ENCODE measurements around the gene SAMD10. TPM values are rescaled to one million over a fixed set of nuclear protein-coding genes. Genes with fewer than 3 reads are reported as not detected.
A peak's percentile ranks its signal among the peaks of the same experiment; 100 is the strongest.

SAMD10 gene
- total and polyA plus RNA-seq, 2 of the 8 experiments (the other 6 are each of a cell fraction or from before 2014, with no cell fraction given): 3.0 to 5.2 TPM

- peaks cover 2 to 10% of the 10 kb centered on the region in 2 experiments for H4K20me1 ChIP-seq (replicated peaks in 1 of 2; ENCODE audit: control insufficient read depth in 1 of 2, insufficient read depth in 2 of 2, low read length in 2 of 2)
- H3K27ac ChIP-seq (ENCODE audit: low read depth, low read length): no peak overlapping the region
- H3K14ac ChIP-seq (ENCODE audit: insufficient read length): no peak overlapping the region
- peaks cover 0 to 12% (median 2%) of the 10 kb centered on the region in 4 experiments; a peak in 2 of 7 replicates for H3K27me3 ChIP-seq (replicated peaks in 1 of 4; ENCODE audit: control insufficient read depth in 3 of 4, extremely low read depth in 1 of 4, insufficient read depth in 3 of 4, low read length in 3 of 4)
- ChIA-PET POLR2A (ENCODE audit: partially characterized antibody) (interaction anchor here (0.6 to 2.2 kb wide), 8 partner anchors 10 to 1066 kb away, joined by 3 to 10 read pairs (median 4); partner anchors contain the start of gene UCKL1), CTCF (ENCODE audit: partially characterized antibody) (interaction anchor here (0.6 to 5.0 kb wide), 31 partner anchors 9 to 489 kb away, joined by 3 to 58 read pairs (median 4); partner anchors contain the start of genes C20orf204, DNAJC5 and UCKL1)
- H3K23ac ChIP-seq (ENCODE audit: insufficient read length): no peak overlapping the region
- peak overlapping the region; percentile 55; the same call in 1 of the 2 replicates for H2BK15ac ChIP-seq (ENCODE audit: low read length)
- DNase-seq (ENCODE audit: low read depth in 1 of 2, low spot score in 2 of 2) (no peak), FAIRE-seq (no peak)
- WGBS, 2 experiments (ENCODE audit: extremely low coverage in 1 of 2, insufficient coverage in 1 of 2, insufficient read length in 1 of 2, insufficient replicate concordance in 2 of 2, low coverage in 1 of 2, low lambda C conversion rate in 2 of 2, missing lambda C conversion rate in 1 of 2): 88% methylated on average over 3 of the region's 3 CpGs; no CpG with 5 or more reads in 1 of the 2 experiments
- no peak overlapping the region for H4K91ac ChIP-seq (replicated peaks; ENCODE audit: insufficient read length, low read length)
- H2BK5ac ChIP-seq (ENCODE audit: low read depth, low read length): no peak overlapping the region
- H2BK12ac ChIP-seq (ENCODE audit: low read depth, low read length): peak overlapping the region; percentile 86; the same call in 1 of the 2 replicates
- no peak overlapping the region for H3K56ac ChIP-seq (replicated peaks; ENCODE audit: insufficient read length, low read depth, low read length)
- peaks cover 0 to 15% (median 9%) of the 10 kb centered on the region in 4 experiments; a peak in 6 of 7 replicates for H3K4me1 ChIP-seq (replicated peaks in 1 of 4; ENCODE audit: control insufficient read depth in 3 of 4, insufficient read depth in 4 of 4, low read length in 3 of 4)
- TF ChIP-seq KDM5A (IDR thresholded peaks at IDR 0.05; ENCODE audit: low read length): no peak
- no peak for TF ChIP-seq NRF1 (IDR thresholded peaks at IDR 0.05; ENCODE audit: low read depth, low read length)
- no peak for TF ChIP-seq SP2 (IDR thresholded peaks at IDR 0.05; ENCODE audit: low read length)
- TF ChIP-seq EZH2 (IDR thresholded peaks at IDR 0.05; ENCODE audit: low read depth, low read length, severe bottlenecking): peak; percentile 10
- no peak for TF ChIP-seq TBP (IDR thresholded peaks at IDR 0.05; ENCODE audit: low read depth, low read length)
- H4K8ac ChIP-seq (ENCODE audit: extremely low read depth, insufficient read depth, low read length): no peak overlapping the region
- H3K36me3 ChIP-seq (ENCODE audit: control insufficient read depth in 2 of 4, insufficient read depth in 4 of 4, low read length in 3 of 4): peaks cover 0 to 4% (median 2%) of the 10 kb centered on the region in 4 experiments; a peak in 1 of 8 replicates
- H3K9me3 ChIP-seq (ENCODE audit: insufficient read depth in 2 of 2, low read depth in 1 of 2, low read length in 1 of 2): peaks cover 4 to 6% of the 10 kb centered on the region in 2 experiments
- no peak overlapping the region for H3K4ac ChIP-seq (replicated peaks; ENCODE audit: insufficient read length, low read depth, low read length)
- peak overlapping the region; percentile 5 to 93; a peak in 2 of 4 replicates for H3K4me2 ChIP-seq (ENCODE audit: insufficient read depth in 1 of 2, low read depth in 2 of 2, low read length in 2 of 2)
- H3K79me2 ChIP-seq (ENCODE audit: control insufficient read depth in 1 of 2, insufficient read depth in 2 of 2, low read length in 2 of 2): no peaks in the 10 kb centered on the region; a peak in 1 of 4 replicates
- no peak overlapping the region for H2AFZ ChIP-seq (ENCODE audit: low read length)
- H2BK120ac ChIP-seq (replicated peaks; ENCODE audit: low read depth, low read length): no peak overlapping the region
- H4K5ac ChIP-seq (ENCODE audit: insufficient read length, low read depth, low read length): no peak overlapping the region
- H3K18ac ChIP-seq (ENCODE audit: extremely low read depth, low read length): no peak overlapping the region
- H3K9ac ChIP-seq (replicated peaks in 1 of 4; ENCODE audit: extremely low read depth in 1 of 4, low read depth in 3 of 4, low read length in 3 of 4): 0 out of 7 replicates have a peak overlapping the region, but pooled peaks of 1 of the 4 experiments have one; percentile 19
- H3K4me3 ChIP-seq (ENCODE audit: extremely low read depth in 1 of 4, insufficient read depth in 2 of 4, low read depth in 3 of 4, low read length in 4 of 4): peak overlapping the region in 1 of 4 experiments; percentile 61; a peak in 1 of 8 replicates
- 0 out of 2 replicates have a peak overlapping the region, but pooled peaks have one; percentile 40 for H2BK20ac ChIP-seq (ENCODE audit: low read length)
- peaks cover 12% of the 10 kb centered on the region; the same call in 1 of the 2 replicates for H3K23me2 ChIP-seq (ENCODE audit: low read depth, low read length)
- H3K79me1 ChIP-seq (ENCODE audit: low read depth, low read length): peaks cover 3% of the 10 kb centered on the region
- H2AK5ac ChIP-seq (ENCODE audit: low read depth, low read length): 0 out of 2 replicates have a peak overlapping the region, but pooled peaks have one; percentile 92
These were observed 6.3 kb downstream of the SAMD10 start for GRCh38 chr20:63973160-63973479.

All from H1 (cell line).